ENCODE measurements around the gene POLR3A. TPM values are rescaled to one million over a fixed set of nuclear protein-coding genes. Genes with fewer than 3 reads are reported as not detected.

POLR3A gene
- total RNA-seq, 1 donor from 2014 or later = 22.1 TPM

GRCh38 chr10:78049851-78050250 lies 20.5 kb upstream of the POLR3A start:
- TF ChIP-seq, protein P1, sequence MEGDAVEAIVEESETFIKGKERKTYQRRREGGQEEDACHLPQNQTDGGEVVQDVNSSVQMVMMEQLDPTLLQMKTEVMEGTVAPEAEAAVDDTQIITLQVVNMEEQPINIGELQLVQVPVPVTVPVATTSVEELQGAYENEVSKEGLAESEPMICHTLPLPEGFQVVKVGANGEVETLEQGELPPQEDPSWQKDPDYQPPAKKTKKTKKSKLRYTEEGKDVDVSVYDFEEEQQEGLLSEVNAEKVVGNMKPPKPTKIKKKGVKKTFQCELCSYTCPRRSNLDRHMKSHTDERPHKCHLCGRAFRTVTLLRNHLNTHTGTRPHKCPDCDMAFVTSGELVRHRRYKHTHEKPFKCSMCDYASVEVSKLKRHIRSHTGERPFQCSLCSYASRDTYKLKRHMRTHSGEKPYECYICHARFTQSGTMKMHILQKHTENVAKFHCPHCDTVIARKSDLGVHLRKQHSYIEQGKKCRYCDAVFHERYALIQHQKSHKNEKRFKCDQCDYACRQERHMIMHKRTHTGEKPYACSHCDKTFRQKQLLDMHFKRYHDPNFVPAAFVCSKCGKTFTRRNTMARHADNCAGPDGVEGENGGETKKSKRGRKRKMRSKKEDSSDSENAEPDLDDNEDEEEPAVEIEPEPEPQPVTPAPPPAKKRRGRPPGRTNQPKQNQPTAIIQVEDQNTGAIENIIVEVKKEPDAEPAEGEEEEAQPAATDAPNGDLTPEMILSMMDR (IDR thresholded peaks at IDR 0.05; ENCODE audit: insufficient read depth, low read length, poor library complexity, severe bottlenecking) = no peak
- Histone ChIP-seq H3K27me3 (ENCODE audit: control insufficient read depth, insufficient read depth, low read length) (no peaks in the 10 kb centered on the region), H3K36me3 (ENCODE audit: control insufficient read depth, insufficient read depth, low read length) (no peaks in the 10 kb centered on the region), H3K4me3 (ENCODE audit: low read depth, low read length) (no peak overlapping the region)
- no peak for DNase-seq (ENCODE audit: low read depth)

GRCh38 chr10:78047314-78047891 lies 18.1 kb upstream of the POLR3A start:
- peak; percentile 49 for DNase-seq (ENCODE audit: low read depth)

GRCh38 chr10:78046711-78047269 lies 17.5 kb upstream of the POLR3A start:
- no peak for DNase-seq (ENCODE audit: low read depth)
- peaks cover 2% of the 10 kb centered on the region for H3K36me3 ChIP-seq (ENCODE audit: control insufficient read depth, insufficient read depth, low read length)
- TF ChIP-seq, protein P1 (IDR thresholded peaks at IDR 0.05; ENCODE audit: insufficient read depth, low read length, poor library complexity, severe bottlenecking) = no peak
- H3K27me3 ChIP-seq (ENCODE audit: control insufficient read depth, insufficient read depth, low read length) = no peaks in the 10 kb centered on the region
- H3K4me3 ChIP-seq (ENCODE audit: low read depth, low read length) = no peak overlapping the region

More at GRCh38 chr10:78047314-78047891, 18.1 kb upstream of the POLR3A start:
- no peaks in the 10 kb centered on the region for H3K27me3 ChIP-seq (ENCODE audit: control insufficient read depth, insufficient read depth, low read length)
- H3K4me3 ChIP-seq (ENCODE audit: low read depth, low read length) = no peak overlapping the region
- peaks cover 2% of the 10 kb centered on the region for H3K36me3 ChIP-seq (ENCODE audit: control insufficient read depth, insufficient read depth, low read length)
- TF ChIP-seq, protein P1 (IDR thresholded peaks at IDR 0.05; ENCODE audit: insufficient read depth, low read length, poor library complexity, severe bottlenecking) = peak; percentile 82

- TF ChIP-seq, protein P1 (IDR thresholded peaks at IDR 0.05; ENCODE audit: insufficient read depth, low read length, poor library complexity, severe bottlenecking) = no peak
- H3K27me3 ChIP-seq (ENCODE audit: control insufficient read depth, insufficient read depth, low read length) = no peaks in the 10 kb centered on the region
- H3K4me3 ChIP-seq (ENCODE audit: low read depth, low read length) = no peak overlapping the region
- H3K36me3 ChIP-seq (ENCODE audit: control insufficient read depth, insufficient read depth, low read length) = peaks cover 4% of the 10 kb centered on the region
- no peak for DNase-seq (ENCODE audit: low read depth)
Measured at GRCh38 chr10:78045856-78046255, 16.5 kb upstream of the POLR3A start.

DNA sequence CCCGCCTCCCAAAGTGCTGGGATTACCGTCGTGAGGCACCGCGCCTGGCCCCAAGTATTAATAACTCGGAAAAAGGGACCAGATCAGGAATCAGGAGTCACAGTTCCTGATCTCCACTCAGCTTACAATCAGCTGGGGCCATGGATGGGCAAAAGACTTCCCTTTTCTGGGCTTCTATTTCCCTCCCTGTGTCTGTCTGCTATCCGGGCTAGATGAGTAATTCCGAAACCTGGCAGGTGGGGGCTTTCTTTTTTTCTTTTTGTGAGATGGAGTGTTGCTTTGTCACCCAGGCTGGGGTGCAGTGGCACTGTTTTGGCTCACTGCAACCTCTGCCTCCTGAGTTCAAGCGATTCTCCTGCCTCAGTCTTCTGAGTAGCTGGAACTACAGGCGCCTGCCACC lies 15.9 kb upstream of the POLR3A start:
- DNase-seq (ENCODE audit: low read depth) = no peak
- peaks cover 4% of the 10 kb centered on the region for H3K36me3 ChIP-seq (ENCODE audit: control insufficient read depth, insufficient read depth, low read length)
- H3K4me3 ChIP-seq (ENCODE audit: low read depth, low read length) = no peak overlapping the region
- H3K27me3 ChIP-seq (ENCODE audit: control insufficient read depth, insufficient read depth, low read length) = no peaks in the 10 kb centered on the region
- TF ChIP-seq, protein P1 (IDR thresholded peaks at IDR 0.05; ENCODE audit: insufficient read depth, low read length, poor library complexity, severe bottlenecking) = no peak

DNA sequence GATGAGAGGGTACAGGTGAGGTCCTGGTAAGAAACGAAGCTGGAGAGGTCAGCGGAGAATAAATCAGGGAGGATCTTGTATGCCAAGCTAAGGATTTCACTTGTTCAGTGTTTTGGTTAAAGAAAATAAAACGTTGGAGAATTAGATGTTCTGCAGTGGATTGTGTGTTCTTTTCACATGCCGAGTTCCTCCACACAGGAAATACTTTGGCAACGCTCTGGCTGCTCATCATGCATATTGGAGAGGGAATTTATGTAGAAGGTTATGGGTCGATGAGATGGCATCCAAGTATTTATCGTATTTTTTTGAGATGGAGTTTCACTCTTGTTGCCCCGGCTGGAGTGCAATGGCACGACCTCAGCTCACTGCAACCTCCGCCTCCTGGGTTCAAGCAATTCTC lies 15.4 kb upstream of the POLR3A start:
- TF ChIP-seq, protein P1 (IDR thresholded peaks at IDR 0.05; ENCODE audit: insufficient read depth, low read length, poor library complexity, severe bottlenecking) = no peak
- no peak for DNase-seq (ENCODE audit: low read depth)
- H3K36me3 ChIP-seq (ENCODE audit: control insufficient read depth, insufficient read depth, low read length) = peaks cover 4% of the 10 kb centered on the region
- H3K4me3 ChIP-seq (ENCODE audit: low read depth, low read length) = no peak overlapping the region
- no peaks in the 10 kb centered on the region for H3K27me3 ChIP-seq (ENCODE audit: control insufficient read depth, insufficient read depth, low read length)

Data from kidney epithelial cell (primary cell).